ENCODE data around the gene ZMIZ1.
"Not testable (repeated sequence)": the region's sequence is repeated elsewhere in the genome, so short reads cannot be mapped to it uniquely, and the experiment has no call there.

The ZMIZ1 gene

GRCh38 chr10:79332610-79333315 is 264.0 kb downstream of the ZMIZ1 start:
- DNase-seq = not testable (repeated sequence)

GRCh38 chr10:79333513-79333912 is 264.7 kb downstream of the ZMIZ1 start:
- no peak for DNase-seq

- no peak for DNase-seq
Measured at GRCh38 chr10:79334573-79334972, 265.8 kb downstream of the ZMIZ1 start.

GRCh38 chr10:79335094-79335469 is 266.3 kb downstream of the ZMIZ1 start:
- no peak for DNase-seq

GRCh38 chr10:79335470-79336235 is 266.9 kb downstream of the ZMIZ1 start:
- no peak for DNase-seq

- no peak for DNase-seq
Measured at GRCh38 chr10:79336276-79336675, 267.5 kb downstream of the ZMIZ1 start.

- DNase-seq = no peak
Measured at GRCh38 chr10:79336739-79337138, 268.0 kb downstream of the ZMIZ1 start.

- not testable (repeated sequence) for DNase-seq
Measured at GRCh38 chr10:79337783-79338469, 269.2 kb downstream of the ZMIZ1 start.

- no peak for DNase-seq
Measured at GRCh38 chr10:79339266-79339665, 270.5 kb downstream of the ZMIZ1 start.

- no peak for DNase-seq
Measured at GRCh38 chr10:79340646-79341244, 272.0 kb downstream of the ZMIZ1 start.

GRCh38 chr10:79342295-79342761 is 273.6 kb downstream of the ZMIZ1 start:
- no peak for DNase-seq

GRCh38 chr10:79342811-79343561 is 274.2 kb downstream of the ZMIZ1 start:
- DNase-seq = no peak

- no peak for DNase-seq
Measured at GRCh38 chr10:79344502-79345195, 275.9 kb downstream of the ZMIZ1 start.

- no peak for DNase-seq
Measured at GRCh38 chr10:79345241-79346011, 276.7 kb downstream of the ZMIZ1 start.

- DNase-seq = no peak
Measured at GRCh38 chr10:79346012-79346340, 277.2 kb downstream of the ZMIZ1 start.

GRCh38 chr10:79346388-79347225 is 277.8 kb downstream of the ZMIZ1 start:
- DNase-seq = no peak

GRCh38 chr10:79347226-79347893 is 278.6 kb downstream of the ZMIZ1 start, which contains the start of gene PPIF:
PPIF (plus strand) TSS chr10:79347469; CDS start chr10:79347549, 80 bp downstream.
- peak; percentile 93 for DNase-seq

- DNase-seq = peak; percentile 87
Measured at GRCh38 chr10:79347894-79348639, 279.3 kb downstream of the ZMIZ1 start.

- DNase-seq = no peak
Measured at GRCh38 chr10:79348640-79348988, 279.8 kb downstream of the ZMIZ1 start.

Measured in CD4-positive, alpha-beta T cell treated with Interleukin-21 for 1 hour (primary cell).